GM12891 (cell line): Measurements from ENCODE around the gene GNG2.

Experiments used
- PAX5 ChIP-seq: IDR thresholded peaks from 2 replicates; pipeline ENCODE4 v1.6.1; 2011; ENCODE audit warnings: low read length, moderate library complexity, mild to moderate bottlenecking; ENCODE audit not compliant: insufficient read depth, severe bottlenecking
- POLR2A ChIP-seq: IDR thresholded peaks from 2 replicates; pipeline ENCODE4 v1.6.1; 2011; ENCODE audit warnings: low read depth, low read length, control low read depth
- POLR2AphosphoS5 ChIP-seq: IDR thresholded peaks from 2 replicates; pipeline ENCODE4 v1.6.1; 2011; ENCODE audit warnings: low read depth, low read length, control low read depth
- POU2F2 ChIP-seq: IDR thresholded peaks from 2 replicates; pipeline ENCODE4 v1.6.1; 2011; ENCODE audit warnings: low read depth, mild to moderate bottlenecking, control low read depth, low read length, moderate library complexity
- SPI1 ChIP-seq: IDR thresholded peaks from 2 replicates; pipeline ENCODE4 v1.6.1; 2011; ENCODE audit warnings: low read depth, low read length, control low read depth
- TAF1 ChIP-seq: IDR thresholded peaks from 2 replicates; pipeline ENCODE4 v1.6.1; 2011; ENCODE audit warnings: low read depth, low read length, control low read depth

DNA sequence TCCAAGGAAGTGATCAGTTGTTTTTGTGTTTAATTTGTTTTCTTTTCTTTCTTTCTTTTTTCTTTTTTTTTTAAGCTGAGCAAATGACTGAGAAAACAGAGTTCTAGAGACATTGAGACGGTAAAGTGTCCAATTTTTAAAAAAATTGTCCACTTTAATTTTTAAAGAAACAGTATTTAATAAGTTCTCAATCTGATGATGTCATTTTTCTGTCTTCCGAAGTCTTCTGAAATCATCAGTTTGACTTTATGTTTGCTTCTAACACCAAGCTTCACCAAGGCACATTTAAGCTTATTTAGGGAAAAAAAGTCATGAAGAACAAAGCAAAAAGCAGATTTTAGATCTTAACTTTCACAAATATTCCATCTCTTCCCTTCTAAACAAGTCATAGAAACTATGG, 65.6 kb downstream of the GNG2 start:
- TF ChIP-seq POLR2A, result no peak
- no peak for TF ChIP-seq POLR2AphosphoS5
- no peak for TF ChIP-seq PAX5
- no peak for TF ChIP-seq SPI1
- TF ChIP-seq TAF1, result no peak
- TF ChIP-seq POU2F2, result no peak
